ENCODE measurements around the gene ANKS4B. TPM values are rescaled to one million over a fixed set of nuclear protein-coding genes. Genes with fewer than 3 reads are reported as not detected.

The ANKS4B gene
- total RNA-seq, 4 donors from 2014 or later, result not detected

- TF ChIP-seq CTCF (IDR thresholded peaks at IDR 0.05), result no peak
- TF ChIP-seq POLR2AphosphoS5 (IDR thresholded peaks at IDR 0.05), result no peak
- TF ChIP-seq EP300 (IDR thresholded peaks at IDR 0.05), result no peak
- TF ChIP-seq POLR2A (IDR thresholded peaks at IDR 0.05; ENCODE audit: low read depth), result no peak
- no peak for DNase-seq (ENCODE audit: extremely low spot score)
- Histone ChIP-seq H3K36me3 (no peaks in the 10 kb centered on the region), H3K27me3 (peaks cover 0 to 14% (median 0%) of the 10 kb centered on the region in 4 donors), H3K27ac (replicated peaks in 1 of 4) (no peak overlapping the region), H3K4me1 (no peaks in the 10 kb centered on the region), H3K4me3 (no peak overlapping the region), H3K9me3 (no peaks in the 10 kb centered on the region)
- intact Hi-C loops (cut with DNase I), result no loop called here
- 67% methylated on average over 4 of the region's 4 CpGs for WGBS
Measured at GRCh38 chr16:21222495-21223337, 10.8 kb upstream of the ANKS4B start.

GRCh38 chr16:21223787-21224186 is 9.7 kb upstream of the ANKS4B start:
- Histone ChIP-seq H3K4me3 (no peak overlapping the region), H3K36me3 (no peaks in the 10 kb centered on the region), H3K4me1 (no peaks in the 10 kb centered on the region), H3K27me3 (peaks cover 0 to 8% (median 0%) of the 10 kb centered on the region in 4 donors), H3K9me3 (no peaks in the 10 kb centered on the region), H3K27ac (replicated peaks in 1 of 4) (no peak overlapping the region)
- DNase-seq (ENCODE audit: extremely low spot score), result no peak
- TF ChIP-seq CTCF (IDR thresholded peaks at IDR 0.05) (no peak), POLR2A (IDR thresholded peaks at IDR 0.05; ENCODE audit: low read depth) (no peak), EP300 (IDR thresholded peaks at IDR 0.05) (no peak), POLR2AphosphoS5 (IDR thresholded peaks at IDR 0.05) (no peak)
- intact Hi-C loops (cut with DNase I), result no loop called here
- 74% methylated on average over 9 of the region's 9 CpGs for WGBS

DNA sequence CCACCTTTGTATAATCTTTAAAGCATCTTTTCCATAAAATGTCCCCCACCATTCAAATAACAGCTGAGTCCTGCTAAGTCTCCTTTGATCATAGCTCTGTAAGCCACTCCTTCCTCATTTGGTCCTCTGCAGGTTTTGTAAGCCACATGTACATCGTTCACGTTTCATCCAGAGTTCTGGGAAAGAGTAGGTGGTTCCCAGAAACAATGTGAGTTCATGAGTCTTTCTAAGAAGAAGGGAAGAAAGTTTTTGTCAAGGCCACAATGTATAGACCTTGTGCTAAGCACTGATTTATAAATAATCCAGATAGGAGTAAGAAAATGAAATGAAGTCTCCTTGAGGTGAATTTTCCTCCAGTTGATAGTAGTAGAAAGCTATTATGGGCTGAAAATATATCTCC is 8.7 kb upstream of the ANKS4B start:
- WGBS, result 68% methylated on average over 2 of the region's 2 CpGs
- H3K4me1 ChIP-seq, result no peaks in the 10 kb centered on the region
- no peak for DNase-seq (ENCODE audit: extremely low spot score)
- no peak overlapping the region for H3K27ac ChIP-seq (replicated peaks in 1 of 4)
- no peak for TF ChIP-seq POLR2A (IDR thresholded peaks at IDR 0.05; ENCODE audit: low read depth)
- TF ChIP-seq CTCF (IDR thresholded peaks at IDR 0.05), result no peak
- no peak for TF ChIP-seq EP300 (IDR thresholded peaks at IDR 0.05)
- TF ChIP-seq POLR2AphosphoS5 (IDR thresholded peaks at IDR 0.05), result no peak
- intact Hi-C loops (cut with DNase I), result no loop called here
- H3K36me3 ChIP-seq, result no peaks in the 10 kb centered on the region
- H3K27me3 ChIP-seq, result peaks cover 0 to 6% (median 0%) of the 10 kb centered on the region in 4 donors
- no peak overlapping the region for H3K4me3 ChIP-seq
- H3K9me3 ChIP-seq, result no peaks in the 10 kb centered on the region

DNA sequence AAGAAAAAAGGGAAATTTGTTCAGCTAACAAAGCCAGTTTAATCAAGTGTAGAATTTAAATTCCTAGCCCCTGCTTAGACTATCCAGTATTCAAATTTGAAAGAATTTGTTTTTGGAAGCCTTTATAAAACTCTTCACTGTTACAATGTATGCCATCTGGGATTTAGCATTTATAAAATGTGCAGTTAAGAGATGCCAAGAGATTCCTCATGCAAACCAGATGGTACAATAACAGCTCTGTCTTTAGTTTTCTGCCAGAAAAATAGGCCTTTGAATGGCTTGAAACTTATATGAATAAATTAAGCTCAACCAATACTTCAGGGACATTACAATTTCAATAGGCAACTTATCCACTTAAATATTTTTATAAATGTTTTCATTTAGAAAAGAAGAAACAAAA is 6.8 kb upstream of the ANKS4B start:
- intact Hi-C loops (cut with DNase I), result no loop called here
- TF ChIP-seq CTCF (IDR thresholded peaks at IDR 0.05) (no peak), EP300 (IDR thresholded peaks at IDR 0.05) (no peak)
- no peaks in the 10 kb centered on the region for H3K36me3 ChIP-seq
- no peaks in the 10 kb centered on the region for H3K4me1 ChIP-seq
- H3K4me3 ChIP-seq, result no peak overlapping the region
- H3K27me3 ChIP-seq, result peaks cover 0 to 16% (median 0%) of the 10 kb centered on the region in 4 donors
- H3K9me3 ChIP-seq, result no peaks in the 10 kb centered on the region
- DNase-seq (ENCODE audit: extremely low spot score), result no peak
- H3K27ac ChIP-seq (replicated peaks in 1 of 4), result no peak overlapping the region

DNA sequence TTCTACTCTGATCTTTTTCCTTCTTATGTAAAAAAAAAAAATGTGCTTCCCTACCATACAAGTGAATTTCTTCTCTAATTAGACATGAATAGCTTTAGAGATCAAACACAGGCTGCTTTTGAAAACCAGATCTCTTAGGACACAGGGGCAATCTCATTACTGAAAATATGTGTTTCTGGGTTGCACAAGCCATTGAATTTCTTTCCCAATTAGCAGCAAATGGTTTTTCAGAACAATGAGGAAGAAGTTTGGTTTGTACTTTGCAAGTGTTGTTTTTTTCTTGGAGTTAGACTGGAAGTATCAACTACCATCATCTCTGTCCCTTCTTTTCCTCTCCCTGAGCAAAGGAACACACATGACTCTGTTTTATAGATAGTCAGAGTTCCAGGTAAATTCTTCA is 5.6 kb upstream of the ANKS4B start:
- Histone ChIP-seq H3K9me3 (no peaks in the 10 kb centered on the region), H3K36me3 (no peaks in the 10 kb centered on the region), H3K27ac (replicated peaks in 1 of 4) (no peak overlapping the region), H3K4me3 (no peak overlapping the region), H3K27me3 (peaks cover 0 to 20% (median 0%) of the 10 kb centered on the region in 4 donors), H3K4me1 (no peaks in the 10 kb centered on the region)
- no peak for DNase-seq (ENCODE audit: extremely low spot score)
- intact Hi-C loops (cut with DNase I), result no loop called here
- TF ChIP-seq EP300 (IDR thresholded peaks at IDR 0.05), result no peak
- no peak for TF ChIP-seq CTCF (IDR thresholded peaks at IDR 0.05)
- TF ChIP-seq POLR2A (IDR thresholded peaks at IDR 0.05; ENCODE audit: low read depth), result no peak
- no peak for TF ChIP-seq POLR2AphosphoS5 (IDR thresholded peaks at IDR 0.05)
